ENCODE measurements around the gene WIPI1.
"Not testable (repeated sequence)": the region's sequence is repeated elsewhere in the genome, so short reads cannot be mapped to it uniquely, and the experiment has no call there.

Gene WIPI1

DNA sequence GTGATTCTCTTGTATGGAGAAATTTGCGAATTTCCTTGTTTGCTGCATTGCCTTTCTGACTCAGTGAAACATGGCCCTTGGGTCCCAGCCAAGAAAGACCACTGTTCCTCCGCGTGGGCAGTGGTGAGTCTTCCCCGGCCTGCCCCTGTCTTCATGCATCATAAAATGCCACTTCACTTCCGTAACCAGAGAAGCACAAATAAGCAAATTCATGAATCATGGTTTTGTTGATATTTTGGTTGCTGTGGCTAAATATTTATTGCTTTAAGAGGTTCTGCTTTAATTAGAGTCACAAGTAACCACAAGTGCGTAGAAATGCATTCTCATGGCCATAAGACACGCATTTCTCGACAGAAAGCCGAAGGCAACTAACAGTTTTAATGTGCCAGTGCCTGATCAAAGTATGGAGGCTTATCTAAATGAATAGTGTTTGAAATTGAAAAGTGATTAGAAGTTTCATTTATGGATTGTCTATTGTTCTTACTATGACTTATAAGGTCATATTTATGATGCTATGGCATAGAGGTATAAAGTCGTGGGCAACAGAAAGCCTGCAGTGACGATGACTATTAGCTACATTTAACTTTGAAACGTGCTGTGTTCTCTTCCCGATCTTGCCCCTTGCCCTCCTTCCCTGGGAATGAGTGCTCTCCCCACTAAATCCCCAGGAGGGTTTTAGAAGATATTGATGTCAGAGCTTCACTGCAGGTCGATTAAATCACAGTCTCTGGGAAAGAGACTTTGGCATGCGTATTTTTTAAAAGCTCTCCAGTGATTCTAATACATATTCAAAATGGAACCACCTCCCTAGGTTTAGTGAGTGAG is 76.0 kb downstream of the WIPI1 start:
- Histone ChIP-seq H3K4me3 (ENCODE audit: low read length) (no peak overlapping the region), H3K36me3 (ENCODE audit: insufficient read depth, low read length) (no peaks in the 10 kb centered on the region), H3K27me3 (ENCODE audit: insufficient read depth, low read length) (no peaks in the 10 kb centered on the region), H3K4me1 (ENCODE audit: insufficient read depth, low read length) (peaks cover 21% of the 10 kb centered on the region), H3K9me3 (ENCODE audit: insufficient read depth, low read depth, low read length) (no peaks in the 10 kb centered on the region), H3K27ac (ENCODE audit: low read depth, low read length) (no peak overlapping the region), H3K9ac (ENCODE audit: low read depth, low read length) (no peak overlapping the region)
- 86% methylated on average over 15 of the region's 15 CpGs for WGBS

DNA sequence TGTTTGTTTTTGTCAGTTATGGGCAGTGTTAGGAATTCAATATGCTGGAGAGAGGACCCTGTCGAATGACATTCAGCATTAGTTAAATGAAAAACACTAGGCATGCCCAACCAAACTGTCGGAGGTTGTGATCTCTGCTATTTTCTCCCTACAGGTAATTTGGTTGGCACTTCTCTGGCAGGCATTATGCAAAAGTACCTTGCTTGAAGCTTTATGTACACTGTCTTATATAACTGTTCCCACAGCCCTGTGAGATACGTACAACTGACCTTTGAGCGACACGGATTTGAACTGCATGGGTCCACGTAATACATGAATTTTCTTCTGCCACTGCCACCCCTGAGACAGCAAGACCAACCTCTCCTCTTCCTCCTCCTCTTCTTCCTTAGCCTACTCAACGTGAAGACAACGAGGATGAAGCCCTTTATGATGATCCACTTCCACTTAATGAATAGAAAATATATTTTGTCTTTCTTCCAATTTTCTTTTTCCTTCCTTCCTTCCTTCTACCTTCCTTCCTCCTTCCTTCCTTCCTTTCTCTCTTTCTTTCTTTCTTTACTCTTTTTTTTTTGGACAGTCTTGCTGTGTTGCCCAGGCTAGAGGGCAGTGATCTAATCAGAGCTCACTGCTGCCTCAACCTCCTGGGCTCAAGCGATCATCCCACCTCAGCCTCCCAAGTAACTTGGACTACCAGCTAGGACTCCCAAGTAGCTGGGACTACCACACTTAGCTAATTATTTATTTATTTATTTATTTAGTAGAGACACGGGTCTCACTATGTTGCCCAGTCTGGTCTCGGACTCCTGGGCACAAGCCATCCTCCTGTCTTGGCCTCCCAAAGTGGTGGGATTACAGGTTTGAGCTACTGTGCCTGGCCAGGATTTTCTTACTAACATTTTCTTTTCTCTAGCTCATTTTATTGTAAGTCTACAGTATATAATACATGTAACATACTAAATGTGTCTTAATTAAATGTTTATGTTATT is 77.3 kb downstream of the WIPI1 start:
- H3K9me3 ChIP-seq (ENCODE audit: insufficient read depth, low read depth, low read length): no peaks in the 10 kb centered on the region
- H3K27me3 ChIP-seq (ENCODE audit: insufficient read depth, low read length): no peaks in the 10 kb centered on the region
- no peak overlapping the region for H3K4me3 ChIP-seq (ENCODE audit: low read length)
- no peak overlapping the region for H3K27ac ChIP-seq (ENCODE audit: low read depth, low read length)
- WGBS: 95% methylated on average over 11 of the region's 11 CpGs
- no peak overlapping the region for H3K9ac ChIP-seq (ENCODE audit: low read depth, low read length)
- peaks cover 21% of the 10 kb centered on the region for H3K4me1 ChIP-seq (ENCODE audit: insufficient read depth, low read length)
- no peaks in the 10 kb centered on the region for H3K36me3 ChIP-seq (ENCODE audit: insufficient read depth, low read length)

DNA sequence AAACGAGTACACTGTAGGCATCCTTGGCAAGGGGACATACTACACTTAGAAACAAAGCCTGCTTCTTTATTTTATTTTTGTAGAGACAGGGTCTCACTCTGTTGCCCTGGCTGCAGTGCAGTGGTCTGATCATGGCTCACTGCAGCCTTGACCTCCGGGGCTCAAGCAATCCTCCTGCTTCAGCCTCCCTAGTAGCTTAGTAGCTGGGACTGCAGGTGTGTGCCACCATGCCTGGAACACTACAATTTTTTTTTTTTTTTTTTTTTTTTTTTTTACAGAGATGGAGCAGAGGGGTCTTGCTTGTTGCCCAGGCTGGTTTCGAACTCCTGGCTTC is 78.2 kb downstream of the WIPI1 start:
- no peaks in the 10 kb centered on the region for H3K36me3 ChIP-seq (ENCODE audit: insufficient read depth, low read length)
- H3K4me1 ChIP-seq (ENCODE audit: insufficient read depth, low read length): peaks cover 21% of the 10 kb centered on the region
- no peak overlapping the region; the same call in 1 of the 2 replicates for H3K27ac ChIP-seq (ENCODE audit: low read depth, low read length)
- no peak overlapping the region for H3K9ac ChIP-seq (ENCODE audit: low read depth, low read length)
- no peaks in the 10 kb centered on the region for H3K27me3 ChIP-seq (ENCODE audit: insufficient read depth, low read length)
- H3K9me3 ChIP-seq (ENCODE audit: insufficient read depth, low read depth, low read length): no peaks in the 10 kb centered on the region
- no peak overlapping the region for H3K4me3 ChIP-seq (ENCODE audit: low read length)
- WGBS: 93% methylated on average over 3 of the region's 3 CpGs

GRCh38 chr17:68378268-68379176 is 78.8 kb downstream of the WIPI1 start:
- Histone ChIP-seq H3K36me3 (ENCODE audit: insufficient read depth, low read length) (no peaks in the 10 kb centered on the region), H3K4me1 (ENCODE audit: insufficient read depth, low read length) (peaks cover 21% of the 10 kb centered on the region), H3K4me3 (ENCODE audit: low read length) (no peak overlapping the region), H3K27me3 (ENCODE audit: insufficient read depth, low read length) (no peaks in the 10 kb centered on the region), H3K9ac (ENCODE audit: low read depth, low read length) (no peak overlapping the region), H3K27ac (ENCODE audit: low read depth, low read length) (peak overlapping the region; percentile 63; the same call in 1 of the 2 replicates), H3K9me3 (ENCODE audit: insufficient read depth, low read depth, low read length) (no peaks in the 10 kb centered on the region)
- 35% methylated on average over 21 of the region's 21 CpGs for WGBS

GRCh38 chr17:68377771-68378267 is 79.5 kb downstream of the WIPI1 start:
- Histone ChIP-seq H3K9me3 (ENCODE audit: insufficient read depth, low read depth, low read length) (no peaks in the 10 kb centered on the region), H3K4me3 (ENCODE audit: low read length) (no peak overlapping the region), H3K9ac (ENCODE audit: low read depth, low read length) (no peak overlapping the region), H3K4me1 (ENCODE audit: insufficient read depth, low read length) (peaks cover 21% of the 10 kb centered on the region), H3K36me3 (ENCODE audit: insufficient read depth, low read length) (no peaks in the 10 kb centered on the region), H3K27me3 (ENCODE audit: insufficient read depth, low read length) (no peaks in the 10 kb centered on the region), H3K27ac (ENCODE audit: low read depth, low read length) (no peak overlapping the region; the same call in 1 of the 2 replicates)
- 65% methylated on average over 8 of the region's 8 CpGs for WGBS

DNA sequence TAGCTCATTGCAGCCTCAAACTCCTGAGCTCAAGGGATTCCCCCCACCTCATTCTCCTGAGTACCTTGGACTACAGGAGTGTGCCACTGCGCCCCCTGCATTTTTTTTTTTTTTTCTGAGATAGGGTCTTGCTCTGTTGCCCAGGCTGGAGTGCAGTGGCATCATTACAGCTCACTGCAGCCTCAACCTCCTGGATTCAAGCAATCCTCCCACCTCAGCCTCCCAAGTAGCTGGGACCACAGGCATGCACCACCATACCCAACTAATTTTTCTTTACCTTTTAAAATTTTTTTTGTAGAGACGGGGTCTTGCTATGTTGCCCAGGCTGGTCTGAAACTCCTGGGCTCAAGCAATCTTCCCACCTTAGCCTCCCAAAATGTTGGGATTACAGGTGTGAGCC is 81.1 kb downstream of the WIPI1 start:
- H3K36me3 ChIP-seq (ENCODE audit: insufficient read depth, low read length); H3K27me3 ChIP-seq (ENCODE audit: insufficient read depth, low read length); H3K27ac ChIP-seq (ENCODE audit: low read depth, low read length); H3K9ac ChIP-seq (ENCODE audit: low read depth, low read length); H3K4me3 ChIP-seq (ENCODE audit: low read length); H3K9me3 ChIP-seq (ENCODE audit: insufficient read depth, low read depth, low read length): not testable (repeated sequence)
- peaks cover 21% of the 10 kb centered on the region for H3K4me1 ChIP-seq (ENCODE audit: insufficient read depth, low read length)
- WGBS: 85% methylated on average over 2 of the region's 2 CpGs

DNA sequence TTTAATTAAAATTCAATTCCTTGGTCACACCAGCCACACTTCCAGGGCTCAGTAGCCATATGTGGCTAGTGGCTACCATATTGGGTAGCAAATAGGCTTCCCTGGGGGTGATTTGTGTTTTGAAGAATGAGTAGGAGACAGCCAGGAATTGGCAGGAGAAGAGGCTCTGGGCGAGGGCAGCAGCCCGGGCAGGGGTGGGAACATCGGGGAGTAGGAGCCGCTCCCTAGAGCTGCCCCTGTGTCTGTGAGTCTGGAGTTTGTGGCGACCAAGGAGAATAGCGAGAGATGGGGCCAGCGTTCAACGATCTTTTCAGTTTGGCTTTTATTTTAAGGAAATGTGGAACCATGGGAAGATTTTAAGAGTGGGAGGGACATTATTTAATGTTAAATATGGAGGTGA is 81.7 kb downstream of the WIPI1 start:
- Histone ChIP-seq H3K9ac (ENCODE audit: low read depth, low read length) (no peak overlapping the region), H3K4me1 (ENCODE audit: insufficient read depth, low read length) (peaks cover 21% of the 10 kb centered on the region), H3K36me3 (ENCODE audit: insufficient read depth, low read length) (no peaks in the 10 kb centered on the region), H3K27me3 (ENCODE audit: insufficient read depth, low read length) (no peaks in the 10 kb centered on the region), H3K4me3 (ENCODE audit: low read length) (no peak overlapping the region), H3K9me3 (ENCODE audit: insufficient read depth, low read depth, low read length) (no peaks in the 10 kb centered on the region), H3K27ac (ENCODE audit: low read depth, low read length) (no peak overlapping the region)
- WGBS: 96% methylated on average over 8 of the region's 8 CpGs

All from HUES64 (cell line).